LNCaP clone FGC (cell line): ENCODE results near the gene ARID5B.

ENCODE experiments used
- DNase-seq: peaks from one replicate; pipeline ENCODE4 v3.0.0-alpha.2; 2011; ENCODE audit warnings: low read depth
- H3K4me3 ChIP-seq: 2 replicates; pipeline ENCODE4 v1.5.1; 2011; ENCODE audit warnings: mild to moderate bottlenecking, low read depth, low read length, control low read depth
- TF ChIP-seq, protein P1 (sequence below): IDR thresholded peaks from 2 replicates; pipeline ENCODE4 v1.5.1; 2012; ENCODE audit warnings: mild to moderate bottlenecking; ENCODE audit not compliant: control insufficient read depth, insufficient read depth; ENCODE audit errors: extremely low read depth

Gene ARID5B

DNA sequence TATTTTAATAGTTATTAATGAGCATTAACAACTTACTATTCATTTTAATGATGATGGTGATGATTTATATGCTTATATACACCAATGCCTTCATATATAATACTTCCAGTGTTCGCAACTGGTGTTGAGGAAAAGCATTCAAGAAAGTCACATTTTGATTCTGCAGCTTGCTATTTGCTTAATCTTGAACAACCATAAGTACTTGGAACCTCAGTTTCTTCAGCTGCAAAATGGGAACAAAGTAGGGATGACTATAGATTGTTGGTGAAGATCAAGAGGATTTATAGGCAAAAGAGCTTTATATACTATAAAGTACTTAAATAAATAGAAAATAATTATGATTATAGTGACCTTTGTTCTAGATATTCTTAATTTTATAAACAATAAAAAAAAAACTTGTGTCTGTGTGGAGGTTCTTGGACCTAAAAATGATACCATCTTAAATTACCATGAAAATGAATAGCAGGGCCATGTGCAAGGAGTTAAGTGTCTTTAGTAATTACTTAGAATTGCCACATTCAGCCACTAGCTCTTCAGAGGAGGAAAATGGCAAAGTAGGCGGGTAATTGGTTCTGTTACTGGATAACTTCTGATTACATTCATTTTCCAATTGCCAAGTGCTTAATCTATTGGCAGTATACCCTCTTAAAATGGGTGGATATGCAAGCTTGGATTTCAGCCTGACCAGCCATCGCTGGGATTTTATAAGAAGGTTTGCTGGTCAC, 4.5 kb downstream of the ARID5B start:
- DNase-seq: no peak
- H3K4me3 ChIP-seq: no peak overlapping the region
- TF ChIP-seq, protein P1, sequence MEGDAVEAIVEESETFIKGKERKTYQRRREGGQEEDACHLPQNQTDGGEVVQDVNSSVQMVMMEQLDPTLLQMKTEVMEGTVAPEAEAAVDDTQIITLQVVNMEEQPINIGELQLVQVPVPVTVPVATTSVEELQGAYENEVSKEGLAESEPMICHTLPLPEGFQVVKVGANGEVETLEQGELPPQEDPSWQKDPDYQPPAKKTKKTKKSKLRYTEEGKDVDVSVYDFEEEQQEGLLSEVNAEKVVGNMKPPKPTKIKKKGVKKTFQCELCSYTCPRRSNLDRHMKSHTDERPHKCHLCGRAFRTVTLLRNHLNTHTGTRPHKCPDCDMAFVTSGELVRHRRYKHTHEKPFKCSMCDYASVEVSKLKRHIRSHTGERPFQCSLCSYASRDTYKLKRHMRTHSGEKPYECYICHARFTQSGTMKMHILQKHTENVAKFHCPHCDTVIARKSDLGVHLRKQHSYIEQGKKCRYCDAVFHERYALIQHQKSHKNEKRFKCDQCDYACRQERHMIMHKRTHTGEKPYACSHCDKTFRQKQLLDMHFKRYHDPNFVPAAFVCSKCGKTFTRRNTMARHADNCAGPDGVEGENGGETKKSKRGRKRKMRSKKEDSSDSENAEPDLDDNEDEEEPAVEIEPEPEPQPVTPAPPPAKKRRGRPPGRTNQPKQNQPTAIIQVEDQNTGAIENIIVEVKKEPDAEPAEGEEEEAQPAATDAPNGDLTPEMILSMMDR: no peak

DNA sequence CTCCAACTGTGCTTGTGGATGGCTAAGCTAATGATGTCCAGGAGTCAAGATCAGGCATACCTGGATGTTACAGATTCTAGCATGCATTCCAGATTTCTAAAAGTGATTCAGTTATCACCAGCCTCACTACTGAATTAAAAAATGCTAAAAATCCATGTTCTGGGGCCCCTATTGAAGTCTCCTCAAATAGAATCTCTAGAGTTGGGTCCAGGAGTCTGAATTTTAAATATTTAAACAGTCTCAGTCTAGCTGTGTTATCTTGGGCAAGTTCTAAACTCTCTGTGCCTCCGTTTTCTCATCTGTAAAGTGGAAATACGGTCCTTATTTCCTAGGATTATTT, 5.0 kb downstream of the ARID5B start:
- no peak for DNase-seq
- TF ChIP-seq, protein P1: no peak
- H3K4me3 ChIP-seq: no peak overlapping the region

DNA sequence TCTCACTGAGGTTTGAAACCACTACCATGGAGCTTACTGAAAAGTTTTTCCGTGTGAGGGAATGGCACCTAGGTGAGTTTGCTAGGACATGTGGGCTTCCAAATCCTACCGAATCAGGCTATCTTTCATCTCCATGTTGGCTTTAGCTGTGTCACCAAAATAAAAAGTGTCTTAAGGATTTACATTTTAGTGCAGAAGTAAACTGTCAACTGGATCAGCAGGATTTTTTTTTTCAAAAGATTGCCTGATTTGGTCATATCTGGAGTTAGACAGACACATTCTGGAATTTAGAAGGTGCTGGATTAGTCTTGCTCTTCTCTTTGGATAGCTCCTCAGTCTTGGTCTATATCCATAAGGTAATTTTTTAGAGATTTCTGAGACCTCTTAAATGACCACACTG, 5.5 kb downstream of the ARID5B start:
- TF ChIP-seq, protein P1: no peak
- H3K4me3 ChIP-seq: no peak overlapping the region
- no peak for DNase-seq

DNA sequence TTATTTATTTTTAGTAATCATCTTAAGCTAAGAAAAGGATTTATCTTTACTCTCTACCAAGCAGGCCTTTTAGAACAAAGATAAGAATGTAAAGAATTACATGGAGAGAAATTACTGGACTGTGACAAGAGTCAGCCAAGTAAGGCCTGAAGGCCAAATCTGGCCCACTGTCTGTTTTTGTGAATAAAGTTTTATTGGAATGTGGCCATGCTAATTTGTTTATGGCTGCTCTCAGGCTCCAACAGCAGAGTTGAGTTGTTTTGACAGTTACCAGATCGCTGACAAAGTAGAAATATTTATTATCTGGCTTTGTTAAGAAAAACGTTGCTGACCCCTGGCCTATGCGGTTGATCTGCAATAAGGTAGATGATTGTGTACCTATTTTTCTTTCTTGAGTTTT, 6.1 kb downstream of the ARID5B start:
- TF ChIP-seq, protein P1: no peak
- H3K4me3 ChIP-seq: no peak overlapping the region
- no peak for DNase-seq

DNA sequence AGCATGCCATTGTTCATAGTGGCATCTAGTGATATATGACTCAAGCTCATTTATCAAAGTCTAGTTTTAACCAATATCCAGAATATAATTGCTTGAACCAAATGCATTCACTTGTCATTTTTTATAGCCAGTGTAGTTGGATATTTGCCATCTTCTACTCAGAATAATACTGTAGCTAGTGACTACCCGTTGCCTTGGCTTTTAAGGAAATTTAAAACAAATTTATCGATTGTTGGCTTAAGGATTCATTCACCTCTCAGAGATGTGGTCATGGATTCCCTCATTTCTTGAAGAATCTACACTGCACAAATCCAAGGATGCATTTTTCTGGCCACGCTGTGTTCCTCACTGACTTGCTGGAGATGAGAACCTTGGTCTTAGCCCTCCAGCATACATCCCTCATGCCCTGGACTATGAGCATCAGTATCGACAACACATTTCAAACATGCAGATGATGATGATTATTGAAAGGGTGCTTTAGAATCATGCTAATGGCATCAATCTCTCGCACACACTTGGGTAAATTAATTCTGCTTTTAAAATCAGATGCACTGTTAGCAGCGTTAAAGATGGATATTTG, 8.8 kb downstream of the ARID5B start:
- TF ChIP-seq, protein P1: no peak
- H3K4me3 ChIP-seq: no peak overlapping the region
- no peak for DNase-seq

DNA sequence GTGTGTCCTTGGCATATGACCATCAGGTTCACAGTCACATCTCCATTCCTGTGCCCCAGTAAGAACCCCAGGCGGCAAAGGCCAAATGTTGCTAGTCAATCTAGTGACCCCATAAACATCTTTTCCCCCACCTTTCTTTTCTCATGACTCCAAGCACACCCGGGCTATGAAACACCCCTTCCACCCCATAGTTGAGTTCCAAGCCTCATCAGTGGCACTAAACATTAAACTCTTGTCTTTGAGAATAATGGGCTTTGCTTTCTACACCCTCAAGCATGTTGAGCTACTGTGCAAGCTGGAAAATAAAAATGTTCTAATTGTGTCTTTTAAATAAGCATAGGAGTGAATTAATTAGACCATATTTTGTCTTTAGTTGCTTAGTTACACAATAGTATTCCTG, 9.4 kb downstream of the ARID5B start:
- no peak for DNase-seq
- H3K4me3 ChIP-seq: no peak overlapping the region
- TF ChIP-seq, protein P1: no peak

DNA sequence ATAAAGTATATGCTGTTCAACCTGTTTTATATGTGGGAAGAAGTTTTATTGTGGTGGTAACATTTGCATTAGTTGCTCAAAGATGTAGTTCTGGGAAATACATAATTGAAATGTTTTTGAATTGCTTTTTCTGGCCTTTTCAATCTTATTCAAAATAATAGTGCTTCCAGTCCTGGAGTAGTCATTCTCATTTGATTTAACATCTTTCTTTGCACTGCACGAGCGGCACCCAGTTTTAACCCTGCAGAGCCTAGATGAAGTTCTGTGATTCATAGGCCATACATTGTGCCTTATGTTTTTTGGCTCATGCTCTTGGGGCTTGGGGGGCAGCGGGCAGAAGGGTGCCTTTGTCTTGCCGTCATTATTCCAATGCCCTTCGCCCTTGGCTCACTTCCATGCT, 9.9 kb downstream of the ARID5B start:
- no peak overlapping the region for H3K4me3 ChIP-seq
- DNase-seq: no peak
- TF ChIP-seq, protein P1: no peak
